IPS-11a (cell line): Measurements from ENCODE around the gene IQCM.

Experiments
- H3K4me3 ChIP-seq: one replicate; pipeline ENCODE4 v1.5.1; 2013; ENCODE audit warnings: low read depth, low read length, control low read depth

The IQCM gene

GRCh38 chr4:149781150-149781549, 34.5 kb downstream of the IQCM start:
- no peak overlapping the region for H3K4me3 ChIP-seq

GRCh38 chr4:149768477-149768876, 47.2 kb downstream of the IQCM start:
- no peak overlapping the region for H3K4me3 ChIP-seq

- H3K4me3 ChIP-seq = no peak overlapping the region
Observed at GRCh38 chr4:149766135-149766534, 49.5 kb downstream of the IQCM start.

- no peak overlapping the region for H3K4me3 ChIP-seq
Observed at GRCh38 chr4:149765630-149766029, 50.0 kb downstream of the IQCM start.

- no peak overlapping the region for H3K4me3 ChIP-seq
Observed at GRCh38 chr4:149755969-149756368, 59.7 kb downstream of the IQCM start.

GRCh38 chr4:149754526-149754925, 61.1 kb downstream of the IQCM start:
- no peak overlapping the region for H3K4me3 ChIP-seq

- H3K4me3 ChIP-seq = no peak overlapping the region
Observed at GRCh38 chr4:149752729-149753128, 62.9 kb downstream of the IQCM start.

- H3K4me3 ChIP-seq = no peak overlapping the region
Observed at GRCh38 chr4:149751174-149751573, 64.5 kb downstream of the IQCM start.

GRCh38 chr4:149749784-149750183, 65.9 kb downstream of the IQCM start:
- H3K4me3 ChIP-seq = no peak overlapping the region

- no peak overlapping the region for H3K4me3 ChIP-seq
Observed at GRCh38 chr4:149747646-149748045, 68.0 kb downstream of the IQCM start.

GRCh38 chr4:149746276-149746675, 69.4 kb downstream of the IQCM start:
- H3K4me3 ChIP-seq = no peak overlapping the region

- H3K4me3 ChIP-seq = no peak overlapping the region
Observed at GRCh38 chr4:149741186-149741831, 74.3 kb downstream of the IQCM start.

GRCh38 chr4:149738156-149738555, 77.5 kb downstream of the IQCM start:
- H3K4me3 ChIP-seq = no peak overlapping the region

- no peak overlapping the region for H3K4me3 ChIP-seq
Observed at GRCh38 chr4:149735796-149736195, 79.8 kb downstream of the IQCM start.

GRCh38 chr4:149728444-149728843, 87.2 kb downstream of the IQCM start:
- H3K4me3 ChIP-seq = no peak overlapping the region

GRCh38 chr4:149727663-149728062, 88.0 kb downstream of the IQCM start:
- H3K4me3 ChIP-seq = no peak overlapping the region

GRCh38 chr4:149723065-149723464, 92.6 kb downstream of the IQCM start:
- no peak overlapping the region for H3K4me3 ChIP-seq

- H3K4me3 ChIP-seq = no peak overlapping the region
Observed at GRCh38 chr4:149719806-149720205, 95.8 kb downstream of the IQCM start.

GRCh38 chr4:149719357-149719756, 96.3 kb downstream of the IQCM start:
- no peak overlapping the region for H3K4me3 ChIP-seq

- no peak overlapping the region for H3K4me3 ChIP-seq
Observed at GRCh38 chr4:149718500-149718899, 97.1 kb downstream of the IQCM start.

- no peak overlapping the region for H3K4me3 ChIP-seq
Observed at GRCh38 chr4:149716728-149717127, 98.9 kb downstream of the IQCM start.

GRCh38 chr4:149715822-149716585, 99.6 kb downstream of the IQCM start:
- H3K4me3 ChIP-seq = no peak overlapping the region

- H3K4me3 ChIP-seq = no peak overlapping the region
Observed at GRCh38 chr4:149713031-149713430, 102.6 kb downstream of the IQCM start.
